Type B pancreatic cell (in vitro differentiated cells): ENCODE data around the gene SFRP2. TPM values are rescaled to one million over a fixed set of nuclear protein-coding genes. Genes with fewer than 3 reads are reported as not detected.

ENCODE experiments used
- DNase-seq: peaks from one replicate; pipeline ENCODE4 v3.0.0; 2021; ENCODE audit warnings: mixed read lengths; ENCODE audit not compliant: unreplicated experiment; ENCODE audit errors: extremely low spot score
- H3K27ac Mint-ChIP-seq: 2 replicates; pipeline ENCODE4 v1.8.0; 2021; ENCODE audit warnings: mild to moderate bottlenecking, mixed read lengths
- H3K27me3 Mint-ChIP-seq: 2 replicates; pipeline ENCODE4 v1.8.0; 2021; ENCODE audit warnings: mixed read lengths
- H3K36me3 Mint-ChIP-seq: 2 replicates; pipeline ENCODE4 v1.8.0; 2021; ENCODE audit warnings: mixed read lengths
- H3K4me1 Mint-ChIP-seq: one replicate; pipeline ENCODE4 v1.8.0; 2021; ENCODE audit warnings: mixed read lengths; ENCODE audit not compliant: unreplicated experiment
- H3K4me3 Mint-ChIP-seq: 2 replicates; pipeline ENCODE4 v1.8.0; 2021; ENCODE audit warnings: mild to moderate bottlenecking, mixed read lengths
- H3K9me3 Mint-ChIP-seq: 2 replicates; pipeline ENCODE4 v1.8.0; 2021; ENCODE audit warnings: mixed read lengths
- total RNA-seq: library from RNA; stranded (reverse); gene quantifications from 2 replicates; pipeline ENCODE4 v1.2.1, GENCODE V29; 2021; ENCODE audit warnings: low replicate concordance
- TF ChIP-seq, protein P1 (sequence below): fragments of 200-600 bp; sonication (generic); conservative IDR thresholded peaks from 2 replicates; pipeline ENCODE4 v1.5.0; 2021; ENCODE audit warnings: antibody characterized with exemption, mild to moderate bottlenecking

Gene SFRP2
- total RNA-seq, 1 donor from 2014 or later: 31.9 TPM

DNA sequence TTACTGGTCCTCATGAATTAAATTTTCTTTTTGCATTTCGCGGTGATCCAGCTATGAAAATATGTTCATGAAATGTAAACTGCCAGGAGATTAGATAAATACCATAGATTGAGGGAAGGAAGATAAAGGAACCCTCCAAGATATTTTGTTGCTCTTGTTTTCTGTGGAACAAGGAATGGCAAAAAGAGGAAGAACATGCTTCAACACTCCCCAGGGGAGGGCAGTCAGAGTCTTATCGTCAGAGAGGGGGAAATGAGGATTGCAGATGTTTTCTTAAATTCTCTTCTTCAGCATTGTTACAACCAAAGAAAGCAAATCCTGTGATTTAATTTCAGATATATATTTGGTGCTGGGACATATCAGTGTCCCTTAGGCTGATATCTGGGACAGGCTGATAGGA is 9.5 kb upstream of the SFRP2 start:
- Mint-ChIP-seq H3K36me3 (no peaks in the 10 kb centered on the region), H3K9me3 (no peaks in the 10 kb centered on the region), H3K4me3 (no peak overlapping the region), H3K27me3 (peaks cover 62% of the 10 kb centered on the region), H3K27ac (no peak overlapping the region), H3K4me1 (peaks cover 18% of the 10 kb centered on the region)
- TF ChIP-seq, protein P1, sequence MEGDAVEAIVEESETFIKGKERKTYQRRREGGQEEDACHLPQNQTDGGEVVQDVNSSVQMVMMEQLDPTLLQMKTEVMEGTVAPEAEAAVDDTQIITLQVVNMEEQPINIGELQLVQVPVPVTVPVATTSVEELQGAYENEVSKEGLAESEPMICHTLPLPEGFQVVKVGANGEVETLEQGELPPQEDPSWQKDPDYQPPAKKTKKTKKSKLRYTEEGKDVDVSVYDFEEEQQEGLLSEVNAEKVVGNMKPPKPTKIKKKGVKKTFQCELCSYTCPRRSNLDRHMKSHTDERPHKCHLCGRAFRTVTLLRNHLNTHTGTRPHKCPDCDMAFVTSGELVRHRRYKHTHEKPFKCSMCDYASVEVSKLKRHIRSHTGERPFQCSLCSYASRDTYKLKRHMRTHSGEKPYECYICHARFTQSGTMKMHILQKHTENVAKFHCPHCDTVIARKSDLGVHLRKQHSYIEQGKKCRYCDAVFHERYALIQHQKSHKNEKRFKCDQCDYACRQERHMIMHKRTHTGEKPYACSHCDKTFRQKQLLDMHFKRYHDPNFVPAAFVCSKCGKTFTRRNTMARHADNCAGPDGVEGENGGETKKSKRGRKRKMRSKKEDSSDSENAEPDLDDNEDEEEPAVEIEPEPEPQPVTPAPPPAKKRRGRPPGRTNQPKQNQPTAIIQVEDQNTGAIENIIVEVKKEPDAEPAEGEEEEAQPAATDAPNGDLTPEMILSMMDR: no peak
- no peak for DNase-seq

DNA sequence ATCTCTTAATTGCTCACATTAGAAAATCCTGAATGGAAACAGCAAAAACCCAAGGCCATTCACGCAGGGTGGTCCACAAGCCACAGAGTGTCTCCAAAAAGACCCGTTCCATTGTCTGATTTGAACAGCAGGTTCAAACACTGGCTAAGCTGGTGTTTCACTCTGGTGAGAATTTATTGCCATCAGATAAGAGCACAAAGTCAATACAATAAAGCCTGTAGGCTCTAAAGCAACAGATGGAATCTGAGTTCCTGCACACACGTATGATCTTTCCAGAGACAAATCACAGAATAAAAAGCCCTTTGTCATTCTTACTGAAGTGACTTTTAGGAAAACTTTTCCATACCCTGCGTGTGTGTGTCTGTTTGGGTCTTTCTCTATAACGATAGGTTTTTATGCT is 5.1 kb upstream of the SFRP2 start:
- peaks cover 42% of the 10 kb centered on the region for H3K4me1 Mint-ChIP-seq
- no peaks in the 10 kb centered on the region for H3K9me3 Mint-ChIP-seq
- H3K36me3 Mint-ChIP-seq: no peaks in the 10 kb centered on the region
- no peak overlapping the region for H3K27ac Mint-ChIP-seq
- peak overlapping the region; percentile 64 for H3K4me3 Mint-ChIP-seq
- TF ChIP-seq, protein P1: no peak
- DNase-seq: no peak
- peaks cover 88% of the 10 kb centered on the region for H3K27me3 Mint-ChIP-seq

DNA sequence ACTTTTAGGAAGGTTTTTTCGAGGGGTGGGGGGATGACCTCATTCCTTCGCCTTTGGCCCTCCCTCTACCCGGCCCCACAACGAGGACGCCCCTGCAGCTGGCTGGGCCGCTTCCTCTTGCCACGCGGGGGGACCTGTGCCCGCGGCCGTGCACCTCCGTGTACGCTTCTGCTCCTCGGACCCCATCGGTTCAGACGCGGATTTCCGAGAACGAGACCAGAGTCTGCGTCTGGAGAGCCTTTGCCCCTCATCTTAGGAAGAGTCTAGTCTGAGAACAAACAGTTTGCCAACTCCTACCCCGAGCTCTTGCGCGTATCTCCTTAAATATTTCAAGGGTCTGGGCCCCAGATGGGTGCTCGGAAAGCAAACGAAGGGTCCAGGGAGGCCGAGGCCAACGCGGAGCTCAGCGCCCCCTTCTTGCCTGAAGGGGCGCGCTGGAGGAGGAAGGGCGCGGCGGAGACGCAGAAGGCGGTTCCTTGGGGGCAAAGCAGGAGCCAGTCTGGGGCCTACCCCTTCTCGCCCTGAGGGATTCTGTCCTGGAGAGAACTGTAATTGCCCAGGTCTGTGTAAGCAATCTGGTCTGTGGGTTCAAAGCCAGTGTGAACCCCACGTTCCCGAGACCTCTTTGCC is 3.9 kb upstream of the SFRP2 start:
- DNase-seq: no peak
- TF ChIP-seq, protein P1: peak; percentile 57
- Mint-ChIP-seq H3K27ac (no peak overlapping the region), H3K4me3 (peak overlapping the region; percentile 84), H3K27me3 (peaks cover 88% of the 10 kb centered on the region), H3K36me3 (no peaks in the 10 kb centered on the region), H3K9me3 (no peaks in the 10 kb centered on the region), H3K4me1 (peaks cover 42% of the 10 kb centered on the region)

DNA sequence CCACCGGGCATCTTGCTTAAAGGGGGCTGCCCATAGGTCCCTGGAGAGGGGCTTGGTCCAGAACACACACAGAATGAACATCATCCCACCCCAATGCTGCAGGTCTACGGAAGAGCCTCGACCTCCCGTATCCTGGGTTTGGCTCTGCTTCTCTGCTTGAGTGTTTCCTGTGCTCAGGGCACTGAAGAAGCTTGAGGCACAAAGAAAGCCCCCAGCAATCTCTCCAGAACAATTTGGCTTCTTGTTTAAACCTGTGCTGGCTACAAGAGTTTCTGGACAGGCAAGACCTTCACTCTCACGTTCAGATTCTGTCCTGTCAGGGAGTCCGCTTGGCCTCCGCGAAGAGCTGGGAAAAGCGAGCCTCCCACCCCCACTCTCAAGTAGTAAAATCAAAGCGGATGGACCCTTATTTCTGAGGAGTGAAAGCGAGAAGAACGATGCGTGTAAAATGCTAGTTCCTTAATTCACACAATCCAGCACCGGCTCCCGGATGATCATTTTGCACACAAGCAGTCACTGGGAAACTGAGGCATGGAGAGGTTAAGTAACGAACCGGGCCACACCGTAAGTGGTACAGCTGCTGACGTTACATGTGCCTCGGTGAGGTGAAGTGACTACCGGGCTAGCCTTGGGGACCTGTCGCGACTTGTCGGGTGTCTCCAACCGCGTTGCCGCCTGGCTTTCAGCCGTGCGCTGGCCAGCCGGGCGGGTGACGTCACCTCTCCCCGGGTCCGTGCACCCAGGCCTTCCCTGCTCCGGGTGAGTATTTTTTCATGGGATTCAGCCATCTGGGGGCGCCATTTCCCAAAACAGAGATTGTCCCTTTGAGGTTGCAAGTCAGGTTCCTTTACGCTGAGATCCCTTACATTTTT is 3.1 kb upstream of the SFRP2 start:
- Mint-ChIP-seq H3K27me3 (peaks cover 90% of the 10 kb centered on the region), H3K36me3 (no peaks in the 10 kb centered on the region), H3K4me3 (peak overlapping the region; percentile 84), H3K9me3 (no peaks in the 10 kb centered on the region), H3K27ac (no peak overlapping the region), H3K4me1 (peaks cover 46% of the 10 kb centered on the region)
- peak; percentile 78 for DNase-seq
- TF ChIP-seq, protein P1: peak; percentile 76

DNA sequence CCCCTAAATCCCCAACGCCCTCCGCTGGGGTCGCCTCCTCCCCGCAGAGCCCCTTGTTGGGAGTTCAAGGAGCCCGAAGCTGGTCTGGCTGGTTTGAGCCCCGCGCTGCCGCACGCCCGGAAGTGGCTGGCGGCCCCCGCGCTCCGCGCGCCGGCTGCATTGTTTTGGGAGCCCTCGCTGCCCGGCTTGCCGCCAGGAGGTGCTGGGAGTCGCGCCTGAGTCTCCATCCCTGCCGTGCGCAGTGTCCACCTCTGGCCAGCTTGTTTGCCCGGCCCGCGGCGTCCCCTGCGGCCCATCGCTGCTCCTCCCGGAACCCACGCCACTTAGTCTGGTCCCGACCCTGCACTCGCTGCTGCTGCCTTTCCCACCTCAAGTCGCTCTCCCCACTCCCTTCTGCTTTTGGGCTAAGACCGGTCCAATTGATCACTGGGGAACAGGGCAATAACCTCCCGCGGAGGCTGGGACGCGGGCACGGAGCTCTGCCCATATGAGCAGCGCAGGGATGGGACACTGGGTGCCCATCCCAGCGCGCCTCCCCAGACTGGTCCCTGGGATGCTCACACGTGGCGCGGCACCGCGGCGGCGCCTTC is 2.2 kb upstream of the SFRP2 start:
- no peaks in the 10 kb centered on the region for H3K9me3 Mint-ChIP-seq
- H3K27ac Mint-ChIP-seq: no peak overlapping the region
- H3K27me3 Mint-ChIP-seq: peaks cover 90% of the 10 kb centered on the region
- H3K4me1 Mint-ChIP-seq: peaks cover 51% of the 10 kb centered on the region
- TF ChIP-seq, protein P1: peak; percentile 69
- DNase-seq: peak; percentile 76
- H3K36me3 Mint-ChIP-seq: no peaks in the 10 kb centered on the region
- peak overlapping the region; percentile 84 for H3K4me3 Mint-ChIP-seq
